Smooth muscle cell (in vitro differentiated cells): ENCODE measurements around the gene DEPDC1. TPM values are rescaled to one million over a fixed set of nuclear protein-coding genes. Genes with fewer than 3 reads are reported as not detected.

ENCODE experiments used
- DNase-seq: peaks from one replicate; lab custom pipeline; 2025; ENCODE audit not compliant: unreplicated experiment; lab: John Stamatoyannopoulos, UW
- H2AFZ ChIP-seq: fragments of 200-600 bp; sonication (generic); 2 replicates; pipeline ENCODE4 v1.6.0; 2016; ENCODE audit warnings: antibody characterized with exemption, low read depth, mild to moderate bottlenecking
- H3F3A ChIP-seq: fragments of 200-600 bp; sonication (generic); 2 replicates; pipeline ENCODE4 v1.6.0; 2017; ENCODE audit warnings: antibody characterized with exemption, low read depth
- H3K27ac ChIP-seq: fragments of 200-600 bp; sonication (generic); 2 replicates; pipeline ENCODE4 v1.5.1; 2016; ENCODE audit warnings: low read depth, mild to moderate bottlenecking
- H3K27me3 ChIP-seq: fragments of 200-600 bp; sonication (generic); 2 replicates; pipeline ENCODE4 v1.6.1; 2016; ENCODE audit warnings: low read depth, mild to moderate bottlenecking
- H3K36me3 ChIP-seq: fragments of 200-600 bp; sonication (generic); 2 replicates; pipeline ENCODE4 v1.5.1; 2016; ENCODE audit warnings: low read depth
- H3K4me1 ChIP-seq: fragments of 200-600 bp; sonication (generic); 2 replicates; pipeline ENCODE4 v1.5.1; 2016; ENCODE audit warnings: low read depth
- H3K4me2 ChIP-seq: fragments of 200-600 bp; sonication (generic); 2 replicates; pipeline ENCODE4 v1.6.0; 2016; ENCODE audit warnings: mild to moderate bottlenecking
- H3K4me3 ChIP-seq: fragments of 200-600 bp; sonication (generic); 2 replicates; pipeline ENCODE4 v1.5.1; 2016; ENCODE audit warnings: mild to moderate bottlenecking
- H3K79me2 ChIP-seq: fragments of 200-600 bp; sonication (generic); 2 replicates; pipeline ENCODE4 v1.6.0; 2016; ENCODE audit warnings: low read depth, mild to moderate bottlenecking
- H3K9ac ChIP-seq: fragments of 200-600 bp; sonication (generic); 2 replicates; pipeline ENCODE4 v1.6.0; 2016; ENCODE audit warnings: low read depth
- H3K9me3 ChIP-seq: fragments of 200-600 bp; sonication (generic); replicated peaks from 2 replicates; pipeline ENCODE4 v1.5.1; 2016; ENCODE audit warnings: low read depth
- H4K20me1 ChIP-seq: fragments of 200-600 bp; sonication (generic); 2 replicates; pipeline ENCODE4 v1.6.0; 2016; ENCODE audit warnings: low read depth
- WGBS: methylation state at CpG from one replicate; pipeline ENCODE4 v1.1.7; 2016; ENCODE audit warnings: low lambda C conversion rate; 5-methylcytosine and 5-hydroxymethylcytosine counted together
- polyA plus RNA-seq: library from polyadenylated mRNA; unstranded; fragments of >200 nt; fragmentation: Nextera tagmentation; extraction: Ambion mirVana; gene quantifications from 2 replicates; pipeline ENCODE4 v1.2.1, GENCODE V29; 2016
- total RNA-seq: library from RNA; depleted of rRNA; stranded (reverse); fragments of >200 nt; gene quantifications from 2 replicates; pipeline ENCODE4 v1.2.3, GENCODE V29; 2014
- TF ChIP-seq, protein P1 (sequence below): fragments of 200-600 bp; sonication (generic); IDR thresholded peaks from 2 replicates; pipeline ENCODE4 v1.5.1; 2017; ENCODE audit warnings: borderline replicate concordance, mild to moderate bottlenecking, antibody characterized with exemption; ENCODE audit not compliant: insufficient read depth, poor library complexity, severe bottlenecking

DEPDC1 gene
- total and polyA plus RNA-seq, 2 experiments from 2014 or later, result 6.3 to 11.1 TPM

DNA sequence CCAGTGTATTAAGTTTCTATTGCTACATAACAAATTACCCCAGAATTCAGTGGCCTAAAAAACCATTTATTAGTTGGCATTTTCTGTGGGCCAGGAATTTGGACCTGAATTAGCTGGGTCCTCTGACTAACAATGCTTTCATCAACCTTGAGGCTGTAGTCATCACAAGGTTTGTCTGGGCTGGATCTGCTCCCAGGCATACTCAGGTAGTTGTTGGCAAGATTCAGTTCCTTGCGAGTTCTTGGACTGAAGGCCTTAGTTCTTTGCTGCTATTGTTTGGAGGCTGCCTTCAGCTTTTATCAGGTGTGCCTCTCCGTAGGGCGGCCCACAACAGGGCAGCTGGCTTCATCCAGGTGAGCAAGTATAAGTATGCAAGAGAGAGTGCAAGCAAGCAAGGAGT, 31.4 kb upstream of the DEPDC1 start:
- no peaks in the 10 kb centered on the region for H3K27me3 ChIP-seq
- H3K9ac ChIP-seq, result no peak overlapping the region
- H3K4me3 ChIP-seq, result no peak overlapping the region
- H3K79me2 ChIP-seq, result no peaks in the 10 kb centered on the region
- H2AFZ ChIP-seq, result no peak overlapping the region
- H3K27ac ChIP-seq, result no peak overlapping the region
- H3K4me2 ChIP-seq, result no peak overlapping the region
- TF ChIP-seq, protein P1, sequence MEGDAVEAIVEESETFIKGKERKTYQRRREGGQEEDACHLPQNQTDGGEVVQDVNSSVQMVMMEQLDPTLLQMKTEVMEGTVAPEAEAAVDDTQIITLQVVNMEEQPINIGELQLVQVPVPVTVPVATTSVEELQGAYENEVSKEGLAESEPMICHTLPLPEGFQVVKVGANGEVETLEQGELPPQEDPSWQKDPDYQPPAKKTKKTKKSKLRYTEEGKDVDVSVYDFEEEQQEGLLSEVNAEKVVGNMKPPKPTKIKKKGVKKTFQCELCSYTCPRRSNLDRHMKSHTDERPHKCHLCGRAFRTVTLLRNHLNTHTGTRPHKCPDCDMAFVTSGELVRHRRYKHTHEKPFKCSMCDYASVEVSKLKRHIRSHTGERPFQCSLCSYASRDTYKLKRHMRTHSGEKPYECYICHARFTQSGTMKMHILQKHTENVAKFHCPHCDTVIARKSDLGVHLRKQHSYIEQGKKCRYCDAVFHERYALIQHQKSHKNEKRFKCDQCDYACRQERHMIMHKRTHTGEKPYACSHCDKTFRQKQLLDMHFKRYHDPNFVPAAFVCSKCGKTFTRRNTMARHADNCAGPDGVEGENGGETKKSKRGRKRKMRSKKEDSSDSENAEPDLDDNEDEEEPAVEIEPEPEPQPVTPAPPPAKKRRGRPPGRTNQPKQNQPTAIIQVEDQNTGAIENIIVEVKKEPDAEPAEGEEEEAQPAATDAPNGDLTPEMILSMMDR, result no peak
- H4K20me1 ChIP-seq, result no peaks in the 10 kb centered on the region
- H3K9me3 ChIP-seq, result no peaks in the 10 kb centered on the region
- no peak for DNase-seq
- 96% methylated on average over 3 of the region's 3 CpGs for WGBS
- H3K36me3 ChIP-seq, result no peaks in the 10 kb centered on the region
- no peaks in the 10 kb centered on the region for H3F3A ChIP-seq
- no peaks in the 10 kb centered on the region for H3K4me1 ChIP-seq

DNA sequence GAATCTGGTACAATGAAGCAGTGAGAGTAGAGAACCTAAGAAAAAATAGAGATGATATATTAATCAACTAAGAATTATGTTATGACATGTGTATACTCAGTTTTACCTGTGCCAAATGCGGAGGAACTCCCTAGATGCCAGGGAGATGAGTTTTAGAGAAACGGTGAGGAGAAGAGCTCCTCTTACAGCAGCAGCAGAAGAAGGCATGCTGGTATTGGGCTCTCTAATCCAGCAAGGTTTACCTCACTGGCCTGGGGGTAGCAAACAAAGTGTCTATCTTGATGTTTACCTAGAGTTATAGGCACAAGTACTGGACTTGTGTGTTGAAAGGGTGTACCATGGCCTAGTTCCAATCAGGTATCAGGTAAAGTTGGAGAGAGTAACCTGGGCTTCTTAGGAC, 28.9 kb upstream of the DEPDC1 start:
- H3K9me3 ChIP-seq, result no peaks in the 10 kb centered on the region
- H4K20me1 ChIP-seq, result no peaks in the 10 kb centered on the region
- no peak overlapping the region for H3K27ac ChIP-seq
- no peak for DNase-seq
- TF ChIP-seq, protein P1, result no peak
- no peaks in the 10 kb centered on the region for H3K4me1 ChIP-seq
- no peak overlapping the region for H2AFZ ChIP-seq
- H3K27me3 ChIP-seq, result no peaks in the 10 kb centered on the region
- no peak overlapping the region for H3K9ac ChIP-seq
- no peak overlapping the region for H3K4me3 ChIP-seq
- H3K36me3 ChIP-seq, result no peaks in the 10 kb centered on the region
- WGBS, result 87% methylated on average over 2 of the region's 2 CpGs
- no peaks in the 10 kb centered on the region for H3F3A ChIP-seq
- no peak overlapping the region for H3K4me2 ChIP-seq
- no peaks in the 10 kb centered on the region for H3K79me2 ChIP-seq

DNA sequence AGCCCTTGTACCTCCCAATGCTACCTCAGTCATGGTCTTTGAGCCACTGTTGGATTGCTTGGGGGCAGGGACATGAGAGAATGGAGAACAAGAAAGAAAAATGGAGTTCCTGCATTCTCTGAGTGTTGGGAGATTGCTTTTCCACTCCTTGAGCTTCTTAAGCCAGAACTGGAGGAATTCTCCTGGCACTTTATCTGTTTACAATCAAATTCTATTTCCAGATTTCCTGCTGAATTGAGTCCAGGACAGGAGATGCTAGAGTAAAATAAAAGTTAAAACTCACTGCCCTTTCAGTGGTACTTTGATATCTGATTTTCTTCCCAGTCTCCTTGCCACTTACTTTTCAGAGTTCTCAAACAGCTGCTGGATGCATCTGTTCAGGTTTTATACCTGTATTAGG, 24.4 kb upstream of the DEPDC1 start:
- H3K4me2 ChIP-seq, result no peak overlapping the region
- no peaks in the 10 kb centered on the region for H3K27me3 ChIP-seq
- H3K4me3 ChIP-seq, result no peak overlapping the region
- H3K79me2 ChIP-seq, result no peaks in the 10 kb centered on the region
- no peak overlapping the region for H2AFZ ChIP-seq
- H3K9me3 ChIP-seq, result no peaks in the 10 kb centered on the region
- TF ChIP-seq, protein P1, result no peak
- no peaks in the 10 kb centered on the region for H3K4me1 ChIP-seq
- H3K27ac ChIP-seq, result no peak overlapping the region
- no peak overlapping the region for H3K9ac ChIP-seq
- no peak for DNase-seq
- H3F3A ChIP-seq, result no peaks in the 10 kb centered on the region
- no peaks in the 10 kb centered on the region for H4K20me1 ChIP-seq
- H3K36me3 ChIP-seq, result no peaks in the 10 kb centered on the region

DNA sequence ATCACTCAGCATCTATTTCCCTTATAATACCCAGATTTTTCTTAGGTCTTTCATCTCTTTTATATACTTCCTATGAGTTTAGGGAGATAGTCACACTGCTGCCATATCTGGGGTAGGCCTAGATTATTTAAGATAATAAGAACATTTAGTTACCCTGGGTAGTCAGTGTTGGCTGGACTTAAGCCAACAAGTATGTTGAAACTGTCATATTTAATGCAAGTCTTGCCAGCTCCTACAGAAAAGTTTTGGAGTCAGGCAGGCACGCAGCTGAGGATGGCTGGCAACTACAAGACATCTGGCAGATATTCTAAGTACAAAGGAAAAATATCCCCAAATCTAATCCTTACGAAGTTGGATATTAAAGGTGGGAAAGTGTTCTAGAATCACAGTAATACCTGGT, 19.2 kb upstream of the DEPDC1 start:
- no peak for DNase-seq
- H3K9me3 ChIP-seq, result no peaks in the 10 kb centered on the region
- H3K27me3 ChIP-seq, result no peaks in the 10 kb centered on the region
- H3K27ac ChIP-seq, result no peak overlapping the region
- no peaks in the 10 kb centered on the region for H3F3A ChIP-seq
- WGBS, result 82% methylated on average over 2 of the region's 2 CpGs
- no peaks in the 10 kb centered on the region for H3K36me3 ChIP-seq
- H3K4me3 ChIP-seq, result no peak overlapping the region
- H3K4me2 ChIP-seq, result no peak overlapping the region
- H3K79me2 ChIP-seq, result no peaks in the 10 kb centered on the region
- no peaks in the 10 kb centered on the region for H4K20me1 ChIP-seq
- TF ChIP-seq, protein P1, result no peak
- H3K4me1 ChIP-seq, result no peaks in the 10 kb centered on the region
- H2AFZ ChIP-seq, result no peak overlapping the region
- no peak overlapping the region for H3K9ac ChIP-seq
